SH-SY5Y (cell line): ENCODE results near the gene TACR2.

Experiments used
- GATA2 ChIP-seq: IDR thresholded peaks from 2 replicates; pipeline ENCODE4 v1.6.1; 2011; ENCODE audit warnings: mild to moderate bottlenecking, low read depth, low read length
- GATA3 ChIP-seq: IDR thresholded peaks from 2 replicates; pipeline ENCODE4 v1.6.1; 2011; ENCODE audit warnings: low read depth, mild to moderate bottlenecking, low read length, moderate library complexity

- TF ChIP-seq GATA3 (no peak), GATA2 (no peak)
These were observed 41.1 kb upstream of the TACR2 start for GRCh38 chr10:69457771-69458237.
